GM10266 (cell line): ENCODE results near the gene STYXL1.

Source experiments
- DNase-seq: peaks from one replicate; pipeline ENCODE4 v3.0.0; 2012; ENCODE audit errors: extremely low spot score
- CTCF ChIP-seq: IDR thresholded peaks from 2 replicates; pipeline ENCODE4 v1.5.1; 2012; ENCODE audit warnings: mild to moderate bottlenecking, low read depth; ENCODE audit not compliant: control insufficient read depth, insufficient read depth; ENCODE audit errors: missing control alignments

STYXL1 gene

DNA sequence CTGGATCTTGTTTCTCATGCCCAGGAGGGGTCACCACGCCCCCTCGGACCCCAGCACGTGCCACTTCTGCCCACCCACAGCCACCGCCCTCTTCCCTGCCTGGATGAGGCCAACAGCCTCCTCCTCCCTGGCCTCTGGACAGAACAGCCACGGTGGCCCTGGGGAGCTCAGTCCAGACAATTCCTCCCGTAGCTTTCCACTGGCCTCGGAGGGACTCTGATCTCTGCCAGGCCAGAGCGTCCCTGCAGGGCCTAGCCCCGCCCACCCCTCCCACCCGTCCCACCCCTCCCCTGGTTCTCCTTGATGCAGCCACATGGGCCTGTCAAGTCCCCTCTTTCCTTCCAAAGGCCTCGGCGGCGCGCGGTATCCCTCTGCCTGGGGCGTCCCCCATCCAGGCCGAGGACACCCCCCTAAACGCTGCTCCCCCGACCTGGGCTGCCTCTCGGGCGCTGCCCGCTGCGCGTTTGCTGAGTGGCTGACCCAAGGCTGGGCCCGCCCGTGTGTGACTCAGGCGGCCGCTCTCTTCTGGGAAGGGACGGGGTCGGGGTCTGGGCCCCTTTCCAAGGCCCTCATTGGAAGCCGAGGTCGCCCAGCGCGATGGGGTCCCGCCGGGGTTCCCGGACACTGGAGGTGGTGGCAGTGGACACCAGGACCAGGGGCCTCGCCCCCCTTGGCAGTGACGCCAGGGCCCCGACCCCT, 54.0 kb downstream of the STYXL1 start:
- TF ChIP-seq CTCF: no peak
- DNase-seq: peak; percentile 72

DNA sequence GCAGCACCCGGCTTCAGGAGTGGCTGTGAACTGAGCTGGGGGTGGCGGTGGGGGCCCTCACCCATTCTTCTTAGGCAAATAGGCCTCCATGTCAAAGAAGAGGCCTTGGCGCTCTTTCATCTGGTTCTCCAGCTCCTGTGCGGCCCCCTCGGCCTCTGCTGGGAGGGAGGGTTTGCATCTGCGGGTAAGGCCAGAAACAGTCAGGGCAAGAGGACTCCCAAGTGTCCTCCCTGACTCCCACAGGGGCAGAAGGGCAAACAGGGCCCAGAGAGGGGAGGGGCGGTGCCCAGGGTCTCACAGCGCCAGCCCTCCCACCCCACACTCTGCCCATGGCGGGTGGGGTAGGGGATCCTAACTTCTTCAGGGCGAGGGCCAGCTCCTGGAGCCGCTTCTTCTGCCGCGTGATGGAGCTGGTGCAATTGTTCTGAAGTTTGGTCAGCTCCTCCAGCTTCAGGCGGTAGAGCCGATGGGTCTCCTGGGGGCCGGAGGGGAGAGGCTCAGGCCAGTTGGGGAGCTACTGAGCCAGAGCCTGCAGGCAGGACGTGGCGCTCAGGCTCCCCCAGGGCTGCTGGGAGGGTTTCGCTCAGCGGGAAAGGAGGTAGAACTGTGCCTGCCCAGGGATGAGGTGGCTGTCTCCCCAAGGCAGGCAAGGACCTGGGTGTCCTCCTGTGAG, 55.6 kb downstream of the STYXL1 start:
- no peak for TF ChIP-seq CTCF
- no peak for DNase-seq

DNA sequence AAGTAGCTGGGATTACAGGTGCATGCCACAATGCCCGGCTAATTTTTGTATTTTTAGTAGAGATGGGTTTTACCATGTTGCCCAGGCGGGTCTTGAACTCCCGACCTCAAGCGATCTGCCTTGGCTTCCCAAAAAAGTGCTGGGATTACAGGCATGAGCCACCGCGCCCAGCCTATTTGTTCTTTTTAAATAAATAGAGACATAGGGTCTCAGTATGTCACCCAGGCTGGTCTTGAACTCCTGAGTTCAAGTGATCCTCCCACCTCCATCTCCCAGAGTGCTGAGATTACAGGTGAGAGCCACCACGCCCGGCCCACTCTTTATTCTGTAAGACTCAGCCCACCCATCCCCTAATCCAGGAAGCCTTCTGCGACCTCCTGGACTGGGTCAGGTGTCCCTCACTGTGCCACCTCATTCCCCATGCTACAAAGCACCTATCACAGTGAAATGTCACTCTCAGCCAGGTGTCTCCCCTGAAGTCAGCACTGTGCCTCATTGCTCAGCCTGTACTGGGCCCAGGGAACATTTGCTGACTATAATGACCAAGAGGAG, 56.2 kb downstream of the STYXL1 start:
- no peak for TF ChIP-seq CTCF
- no peak for DNase-seq

DNA sequence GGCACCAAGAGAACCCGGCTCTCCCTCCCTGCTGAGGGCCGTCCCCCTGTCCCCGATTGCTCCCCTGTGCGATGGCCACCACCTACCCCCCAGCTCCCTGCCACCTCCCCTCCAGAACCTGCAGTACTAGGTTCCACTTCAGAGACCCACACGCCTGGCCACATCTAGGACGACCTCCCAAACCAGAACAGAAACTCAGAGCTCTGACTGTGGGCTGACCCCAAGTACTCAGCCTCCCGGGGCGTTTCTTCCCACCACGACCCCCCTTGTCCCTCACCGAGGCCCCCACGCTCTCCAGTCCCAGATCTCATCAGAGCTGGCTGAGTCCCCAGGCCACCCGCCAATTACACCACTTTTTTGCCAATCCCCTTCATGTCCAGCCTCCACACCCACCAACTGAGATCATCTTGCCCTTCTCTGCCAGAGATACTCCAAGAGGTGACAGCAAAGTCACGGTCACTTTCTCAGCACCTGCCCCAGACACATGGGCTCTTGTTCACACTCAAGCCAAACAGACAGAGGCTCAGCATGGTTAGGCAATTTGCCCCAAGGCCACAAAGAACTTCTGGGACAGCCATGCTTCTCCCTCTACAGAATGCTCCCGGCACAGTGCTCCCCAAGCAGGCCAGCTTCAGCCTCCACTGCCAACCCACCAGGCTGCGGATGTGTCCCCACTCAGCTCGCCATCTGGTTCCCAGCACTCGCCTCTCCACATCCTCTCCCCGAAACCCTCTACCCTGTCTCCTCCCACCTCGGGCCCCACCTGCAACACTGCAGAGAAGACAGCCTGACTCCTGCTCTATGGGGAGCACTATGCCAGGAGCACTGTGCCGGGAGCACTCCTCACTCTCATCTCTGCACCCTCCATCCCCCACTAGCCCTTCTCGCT, 58.1 kb downstream of the STYXL1 start:
- peak; percentile 47 for DNase-seq

DNA sequence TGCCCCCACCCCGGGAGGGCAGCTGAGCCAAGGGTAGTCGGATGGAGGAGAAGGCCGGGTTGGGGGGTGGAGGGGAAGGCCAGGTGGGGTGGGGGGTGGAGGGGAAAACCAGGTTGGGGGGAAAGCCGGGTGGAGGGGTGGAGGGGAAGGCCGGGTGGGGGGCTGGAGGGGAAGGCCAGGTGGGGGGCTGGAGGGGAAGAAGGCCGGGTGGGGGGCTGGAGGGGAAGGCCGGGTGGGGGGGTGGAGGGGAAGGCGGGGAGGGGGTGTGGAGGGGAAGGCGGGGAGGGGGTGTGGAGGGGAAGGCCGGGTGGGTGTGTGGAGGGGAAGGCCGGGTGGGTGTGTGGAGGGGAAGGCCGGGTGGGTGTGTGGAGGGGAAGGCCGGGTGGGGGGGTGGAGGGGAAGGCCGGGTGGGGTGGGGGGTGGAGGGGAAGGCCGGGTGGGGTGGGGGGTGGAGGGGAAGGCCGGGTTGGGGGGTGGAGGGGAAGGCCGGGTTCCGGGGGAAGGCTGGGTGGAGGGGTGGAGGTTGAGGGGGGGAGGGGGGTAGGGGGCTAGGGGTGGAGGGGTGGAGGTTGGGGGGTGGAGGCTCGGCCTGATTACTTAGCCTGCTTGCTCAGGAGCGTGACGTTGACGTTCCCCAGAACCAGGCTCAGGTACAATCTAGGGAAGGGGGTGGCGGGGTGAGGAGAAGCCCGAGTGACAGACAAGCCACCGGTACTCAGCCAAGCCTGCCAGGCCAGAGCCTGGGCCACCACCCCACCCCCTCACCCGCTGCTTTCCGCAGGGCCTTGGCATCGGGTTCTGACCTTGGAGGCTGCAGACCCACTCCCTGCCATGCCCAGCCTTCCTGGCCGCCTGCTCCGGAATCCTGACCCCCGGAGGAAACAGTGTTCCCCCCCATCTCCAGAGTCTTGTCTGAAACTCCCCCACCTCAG, 59.0 kb downstream of the STYXL1 start:
- TF ChIP-seq CTCF: no peak
- DNase-seq: peak; percentile 53

More for the DNA sequence above, 58.1 kb downstream of the STYXL1 start:
- TF ChIP-seq CTCF: no peak

DNA sequence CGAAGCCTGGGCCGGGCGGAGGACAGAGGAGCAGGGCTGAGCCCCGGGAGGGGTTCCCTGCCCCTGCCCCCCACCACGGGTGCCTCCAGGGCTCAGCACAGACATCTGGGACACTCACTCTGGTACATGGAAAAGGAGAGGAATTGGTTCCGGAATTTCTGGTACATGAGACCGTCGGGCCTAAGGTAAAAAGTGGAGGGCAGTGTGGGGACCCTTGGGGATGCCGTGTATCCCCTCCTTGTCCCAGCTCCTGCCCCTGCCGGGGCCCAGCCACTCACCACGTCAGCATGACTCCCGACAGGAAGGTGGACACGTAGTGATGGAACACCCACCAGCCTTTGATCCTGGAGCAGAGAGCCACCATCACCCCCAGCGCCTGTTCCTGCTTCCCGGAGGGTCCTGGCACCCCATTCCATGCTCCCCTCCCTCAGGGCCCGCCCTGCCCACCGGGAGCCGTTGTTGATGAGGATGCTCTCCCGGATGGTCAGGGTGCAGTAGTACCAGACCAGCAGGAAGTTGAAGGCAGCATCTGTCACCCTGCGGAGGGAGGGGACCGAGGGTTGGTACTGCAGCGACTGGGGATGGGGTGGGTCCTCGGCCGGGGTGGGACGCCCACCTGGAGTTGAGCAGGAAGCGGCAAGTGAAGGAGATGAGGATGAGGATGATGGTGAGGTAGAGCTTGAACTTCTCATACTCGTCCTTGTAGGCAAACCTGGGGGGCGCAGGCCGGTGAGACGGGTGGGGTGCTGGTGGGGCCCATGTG, 59.8 kb downstream of the STYXL1 start:
- TF ChIP-seq CTCF: no peak
- no peak for DNase-seq
